GM23338 (cell line): ENCODE measurements around the gene KLK13. TPM values are rescaled to one million over a fixed set of nuclear protein-coding genes. Genes with fewer than 3 reads are reported as not detected.

Source experiments
- ATAC-seq: fragments of 200-7000 bp; cut with Tn5 transposase; 3 replicates; pipeline ENCODE4 v1.9.1; 2020
- DNase-seq: peaks from one replicate; pipeline ENCODE4 v3.0.0-alpha.2; 2015; ENCODE audit warnings: low spot score
- H2AFZ ChIP-seq: fragments of 200-600 bp; sonication (generic); 2 replicates; pipeline ENCODE4 v1.8.0; 2016; ENCODE audit warnings: antibody characterized with exemption, mild to moderate bottlenecking, moderate library complexity
- H3F3A ChIP-seq: fragments of 200-600 bp; sonication (generic); replicated peaks from 2 replicates; pipeline ENCODE4 v1.8.0; 2017; ENCODE audit warnings: antibody characterized with exemption, mixed run types, low read depth
- H3K27ac ChIP-seq: fragments of 200-600 bp; sonication (generic); 2 replicates; pipeline ENCODE4 v1.6.1; 2016; ENCODE audit warnings: low read depth
- H3K27me3 ChIP-seq: fragments of 200-600 bp; sonication (generic); 2 replicates; pipeline ENCODE4 v1.8.0; 2016; ENCODE audit warnings: mild to moderate bottlenecking, mixed run types, moderate library complexity; ENCODE audit not compliant: insufficient read depth
- H3K36me3 ChIP-seq: fragments of 200-600 bp; sonication (generic); 2 replicates; pipeline ENCODE4 v1.8.0; 2016; ENCODE audit warnings: mild to moderate bottlenecking; ENCODE audit not compliant: insufficient read depth
- H3K4me1 ChIP-seq: fragments of 200-600 bp; sonication (generic); 2 replicates; pipeline ENCODE4 v1.8.0; 2016; ENCODE audit warnings: mild to moderate bottlenecking, moderate library complexity; ENCODE audit not compliant: insufficient read depth
- H3K4me2 ChIP-seq: fragments of 200-600 bp; sonication (generic); 2 replicates; pipeline ENCODE4 v1.7.1; 2017; ENCODE audit warnings: mixed run types
- H3K4me3 ChIP-seq: fragments of 200-600 bp; sonication (generic); 2 replicates; pipeline ENCODE4 v1.6.1; 2016; ENCODE audit warnings: mixed run types
- H3K79me2 ChIP-seq: fragments of 200-600 bp; sonication (generic); replicated peaks from 2 replicates; pipeline ENCODE4 v1.8.0; 2017; ENCODE audit warnings: mild to moderate bottlenecking; ENCODE audit not compliant: insufficient read depth
- H3K9me2 ChIP-seq: fragments of 200-600 bp; sonication (generic); 2 replicates; pipeline ENCODE4 v1.8.0; 2017; ENCODE audit not compliant: insufficient read depth
- H4K20me1 ChIP-seq: fragments of 200-600 bp; sonication (generic); replicated peaks from 2 replicates; pipeline ENCODE4 v1.8.0; 2017; ENCODE audit warnings: mild to moderate bottlenecking; ENCODE audit not compliant: insufficient read depth
- H3K27ac Mint-ChIP-seq: 2 replicates; pipeline ENCODE4 v1.8.0; 2020; ENCODE audit warnings: inconsistent platforms, mild to moderate bottlenecking, moderate library complexity, mixed read lengths
- H3K27me3 Mint-ChIP-seq: 3 replicates; pipeline ENCODE4 v1.8.0; 2022; ENCODE audit warnings: low read depth, mild to moderate bottlenecking, moderate library complexity, mixed read lengths, inconsistent platforms; ENCODE audit not compliant: insufficient read depth, poor library complexity
- H3K36me3 Mint-ChIP-seq: 3 replicates; pipeline ENCODE4 v1.8.0; 2021; ENCODE audit warnings: low read depth, mild to moderate bottlenecking, inconsistent platforms, moderate library complexity, mixed read lengths
- H3K4me1 Mint-ChIP-seq: 3 replicates; pipeline ENCODE4 v1.8.0; 2020; ENCODE audit warnings: mild to moderate bottlenecking, inconsistent platforms, mixed read lengths
- H3K4me3 Mint-ChIP-seq: 3 replicates; pipeline ENCODE4 v1.8.0; 2021; ENCODE audit warnings: moderate library complexity, mild to moderate bottlenecking, inconsistent platforms, mixed read lengths
- H3K9me3 Mint-ChIP-seq: 3 replicates; pipeline ENCODE4 v1.8.0; 2020; ENCODE audit warnings: moderate library complexity, mild to moderate bottlenecking, inconsistent platforms, mixed read lengths
- CREB1 ChIP-seq: fragments of 250-450 bp; sonication (Bioruptor Pico); IDR thresholded peaks from 2 replicates; pipeline ENCODE4 v1.5.0; 2020; ENCODE audit warnings: low read depth, mild to moderate bottlenecking, moderate library complexity
- CTCF ChIP-seq, 2 experiments: fragments of 200-600 bp in 1 of 2; sonication (generic) in 1 of 2; conservative IDR thresholded peaks; 2 replicates each; pipeline versions ENCODE4 v1.5.1 to v1.6.1; 2016 to 2017; ENCODE audit warnings: antibody characterized with exemption in 2 of 2, low read depth in 2 of 2, mild to moderate bottlenecking in 2 of 2, moderate library complexity in 1 of 2
- EZH2 ChIP-seq: fragments of 200-600 bp; sonication (generic); IDR thresholded peaks from one replicate; pipeline ENCODE4 v1.8.0; 2017; ENCODE audit warnings: antibody characterized with exemption, mild to moderate bottlenecking, low read depth; ENCODE audit not compliant: unreplicated experiment
- EZH2phosphoT487 ChIP-seq: fragments of 200-600 bp; sonication (generic); IDR thresholded peaks from one replicate; pipeline ENCODE4 v1.8.1; 2018; ENCODE audit warnings: antibody characterized with exemption; ENCODE audit not compliant: unreplicated experiment
- JUNB ChIP-seq: IDR thresholded peaks from one replicate; pipeline ENCODE4 v1.6.1; 2016; ENCODE audit warnings: antibody characterized with exemption; ENCODE audit not compliant: unreplicated experiment
- NANOG ChIP-seq: IDR thresholded peaks from 2 replicates; pipeline ENCODE4 v1.6.1; 2016; ENCODE audit warnings: antibody characterized with exemption, borderline replicate concordance
- POLR2AphosphoS5 ChIP-seq: IDR thresholded peaks from 2 replicates; pipeline ENCODE4 v1.6.1; 2016; ENCODE audit warnings: antibody characterized with exemption, low read depth
- STAT1 ChIP-seq: IDR thresholded peaks from one replicate; pipeline ENCODE4 v1.6.1; 2016; ENCODE audit warnings: antibody characterized with exemption; ENCODE audit not compliant: unreplicated experiment
- ZNF114 ChIP-seq: fragments of 250-450 bp; sonication (Bioruptor Pico); IDR thresholded peaks from 2 replicates; pipeline ENCODE4 v1.5.0; 2020; ENCODE audit warnings: mild to moderate bottlenecking, moderate library complexity
- ZNF331 ChIP-seq: fragments of 250-450 bp; sonication (Bioruptor Pico); IDR thresholded peaks from 2 replicates; pipeline ENCODE4 v1.5.0; 2020; ENCODE audit warnings: low read depth, mild to moderate bottlenecking, moderate library complexity
- polyA plus RNA-seq: library from polyadenylated mRNA; unstranded; fragments of >200 nt; fragmentation: Nextera tagmentation; extraction: Ambion mirVana; gene quantifications from 2 replicates; pipeline ENCODE4 v1.2.1, GENCODE V29; 2016
- total RNA-seq: library from RNA; depleted of rRNA; stranded (reverse); fragments of >200 nt; shearing (Covaris generic); gene quantifications from 2 replicates; pipeline ENCODE4 v1.2.3, GENCODE V29; 2014
- TF ChIP-seq, protein P1 (sequence below): fragments of 250-450 bp; sonication (Bioruptor Pico); IDR thresholded peaks from 2 replicates; pipeline ENCODE4 v1.5.0; 2020; ENCODE audit warnings: mild to moderate bottlenecking, moderate library complexity
- TF ChIP-seq, protein P2 (sequence below): IDR thresholded peaks from one replicate; pipeline ENCODE4 v1.6.1; 2018; ENCODE audit warnings: antibody characterized with exemption; ENCODE audit not compliant: unreplicated experiment
- TF ChIP-seq, protein P3 (sequence below): IDR thresholded peaks from 2 replicates; pipeline ENCODE4 v1.6.1; 2016; ENCODE audit warnings: antibody characterized with exemption

Gene KLK13
- total and polyA plus RNA-seq, 2 experiments from 2014 or later = 4.5 to 5.7 TPM

DNA sequence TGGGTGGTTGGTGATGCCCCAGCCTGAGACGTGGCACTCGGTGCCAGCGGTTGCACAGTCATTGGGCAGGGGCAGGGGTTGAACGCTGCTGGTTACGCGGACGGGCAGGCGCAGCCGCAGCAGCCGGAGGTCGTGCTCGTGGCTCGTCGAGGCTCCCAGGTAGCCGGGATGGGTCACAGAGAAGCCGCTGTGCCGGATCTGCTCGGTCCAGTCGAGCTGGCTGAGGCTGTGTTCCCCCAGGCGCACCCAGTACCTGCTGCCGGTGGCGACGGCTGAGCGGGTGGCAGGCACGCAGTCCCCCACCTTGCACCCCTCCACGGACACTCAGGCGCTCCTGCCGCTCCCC, 33.0 kb downstream of the KLK13 start:
- no peak overlapping the region for H2AFZ ChIP-seq
- Mint-ChIP-seq H3K4me3 (no peak overlapping the region), H3K4me1 (peaks cover 31% of the 10 kb centered on the region), H3K27ac (no peak overlapping the region), H3K27me3 (peaks cover 16% of the 10 kb centered on the region), H3K9me3 (no peaks in the 10 kb centered on the region; the same call in 2 of the 3 replicates), H3K36me3 (peaks cover under 1% of the 10 kb centered on the region; the same call in 1 of the 3 replicates)
- TF ChIP-seq, protein P1, sequence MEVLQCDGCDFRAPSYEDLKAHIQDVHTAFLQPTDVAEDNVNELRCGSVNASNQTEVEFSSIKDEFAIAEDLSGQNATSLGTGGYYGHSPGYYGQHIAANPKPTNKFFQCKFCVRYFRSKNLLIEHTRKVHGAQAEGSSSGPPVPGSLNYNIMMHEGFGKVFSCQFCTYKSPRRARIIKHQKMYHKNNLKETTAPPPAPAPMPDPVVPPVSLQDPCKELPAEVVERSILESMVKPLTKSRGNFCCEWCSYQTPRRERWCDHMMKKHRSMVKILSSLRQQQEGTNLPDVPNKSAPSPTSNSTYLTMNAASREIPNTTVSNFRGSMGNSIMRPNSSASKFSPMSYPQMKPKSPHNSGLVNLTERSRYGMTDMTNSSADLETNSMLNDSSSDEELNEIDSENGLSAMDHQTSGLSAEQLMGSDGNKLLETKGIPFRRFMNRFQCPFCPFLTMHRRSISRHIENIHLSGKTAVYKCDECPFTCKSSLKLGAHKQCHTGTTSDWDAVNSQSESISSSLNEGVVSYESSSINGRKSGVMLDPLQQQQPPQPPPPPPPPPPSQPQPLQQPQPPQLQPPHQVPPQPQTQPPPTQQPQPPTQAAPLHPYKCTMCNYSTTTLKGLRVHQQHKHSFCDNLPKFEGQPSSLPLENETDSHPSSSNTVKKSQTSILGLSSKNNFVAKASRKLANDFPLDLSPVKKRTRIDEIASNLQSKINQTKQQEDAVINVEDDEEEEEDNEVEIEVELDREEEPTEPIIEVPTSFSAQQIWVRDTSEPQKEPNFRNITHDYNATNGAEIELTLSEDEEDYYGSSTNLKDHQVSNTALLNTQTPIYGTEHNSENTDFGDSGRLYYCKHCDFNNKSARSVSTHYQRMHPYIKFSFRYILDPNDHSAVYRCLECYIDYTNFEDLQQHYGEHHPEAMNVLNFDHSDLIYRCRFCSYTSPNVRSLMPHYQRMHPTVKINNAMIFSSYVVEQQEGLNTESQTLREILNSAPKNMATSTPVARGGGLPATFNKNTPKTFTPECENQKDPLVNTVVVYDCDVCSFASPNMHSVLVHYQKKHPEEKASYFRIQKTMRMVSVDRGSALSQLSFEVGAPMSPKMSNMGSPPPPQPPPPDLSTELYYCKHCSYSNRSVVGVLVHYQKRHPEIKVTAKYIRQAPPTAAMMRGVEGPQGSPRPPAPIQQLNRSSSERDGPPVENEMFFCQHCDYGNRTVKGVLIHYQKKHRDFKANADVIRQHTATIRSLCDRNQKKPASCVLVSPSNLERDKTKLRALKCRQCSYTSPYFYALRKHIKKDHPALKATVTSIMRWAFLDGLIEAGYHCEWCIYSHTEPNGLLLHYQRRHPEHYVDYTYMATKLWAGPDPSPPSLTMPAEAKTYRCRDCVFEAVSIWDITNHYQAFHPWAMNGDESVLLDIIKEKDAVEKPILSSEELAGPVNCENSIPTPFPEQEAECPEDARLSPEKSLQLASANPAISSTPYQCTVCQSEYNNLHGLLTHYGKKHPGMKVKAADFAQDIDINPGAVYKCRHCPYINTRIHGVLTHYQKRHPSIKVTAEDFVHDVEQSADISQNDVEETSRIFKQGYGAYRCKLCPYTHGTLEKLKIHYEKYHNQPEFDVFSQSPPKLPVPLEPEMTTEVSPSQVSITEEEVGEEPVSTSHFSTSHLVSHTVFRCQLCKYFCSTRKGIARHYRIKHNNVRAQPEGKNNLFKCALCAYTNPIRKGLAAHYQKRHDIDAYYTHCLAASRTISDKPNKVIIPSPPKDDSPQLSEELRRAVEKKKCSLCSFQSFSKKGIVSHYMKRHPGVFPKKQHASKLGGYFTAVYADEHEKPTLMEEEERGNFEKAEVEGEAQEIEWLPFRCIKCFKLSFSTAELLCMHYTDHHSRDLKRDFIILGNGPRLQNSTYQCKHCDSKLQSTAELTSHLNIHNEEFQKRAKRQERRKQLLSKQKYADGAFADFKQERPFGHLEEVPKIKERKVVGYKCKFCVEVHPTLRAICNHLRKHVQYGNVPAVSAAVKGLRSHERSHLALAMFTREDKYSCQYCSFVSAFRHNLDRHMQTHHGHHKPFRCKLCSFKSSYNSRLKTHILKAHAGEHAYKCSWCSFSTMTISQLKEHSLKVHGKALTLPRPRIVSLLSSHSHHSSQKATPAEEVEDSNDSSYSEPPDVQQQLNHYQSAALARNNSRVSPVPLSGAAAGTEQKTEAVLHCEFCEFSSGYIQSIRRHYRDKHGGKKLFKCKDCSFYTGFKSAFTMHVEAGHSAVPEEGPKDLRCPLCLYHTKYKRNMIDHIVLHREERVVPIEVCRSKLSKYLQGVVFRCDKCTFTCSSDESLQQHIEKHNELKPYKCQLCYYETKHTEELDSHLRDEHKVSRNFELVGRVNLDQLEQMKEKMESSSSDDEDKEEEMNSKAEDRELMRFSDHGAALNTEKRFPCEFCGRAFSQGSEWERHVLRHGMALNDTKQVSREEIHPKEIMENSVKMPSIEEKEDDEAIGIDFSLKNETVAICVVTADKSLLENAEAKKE = no peak
- TF ChIP-seq EZH2phosphoT487 (no peak), STAT1 (no peak), NANOG (no peak), POLR2AphosphoS5 (no peak), EZH2 (no peak), CTCF (conservative IDR thresholded peaks at IDR 0.05; ENCODE audit: low read depth in 2 of 2) (no peak), ZNF331 (CRISPR knock-in tag) (no peak), ZNF114 (CRISPR knock-in tag) (no peak), CREB1 (CRISPR knock-in tag) (no peak), JUNB (no peak)
- TF ChIP-seq, protein P2, sequence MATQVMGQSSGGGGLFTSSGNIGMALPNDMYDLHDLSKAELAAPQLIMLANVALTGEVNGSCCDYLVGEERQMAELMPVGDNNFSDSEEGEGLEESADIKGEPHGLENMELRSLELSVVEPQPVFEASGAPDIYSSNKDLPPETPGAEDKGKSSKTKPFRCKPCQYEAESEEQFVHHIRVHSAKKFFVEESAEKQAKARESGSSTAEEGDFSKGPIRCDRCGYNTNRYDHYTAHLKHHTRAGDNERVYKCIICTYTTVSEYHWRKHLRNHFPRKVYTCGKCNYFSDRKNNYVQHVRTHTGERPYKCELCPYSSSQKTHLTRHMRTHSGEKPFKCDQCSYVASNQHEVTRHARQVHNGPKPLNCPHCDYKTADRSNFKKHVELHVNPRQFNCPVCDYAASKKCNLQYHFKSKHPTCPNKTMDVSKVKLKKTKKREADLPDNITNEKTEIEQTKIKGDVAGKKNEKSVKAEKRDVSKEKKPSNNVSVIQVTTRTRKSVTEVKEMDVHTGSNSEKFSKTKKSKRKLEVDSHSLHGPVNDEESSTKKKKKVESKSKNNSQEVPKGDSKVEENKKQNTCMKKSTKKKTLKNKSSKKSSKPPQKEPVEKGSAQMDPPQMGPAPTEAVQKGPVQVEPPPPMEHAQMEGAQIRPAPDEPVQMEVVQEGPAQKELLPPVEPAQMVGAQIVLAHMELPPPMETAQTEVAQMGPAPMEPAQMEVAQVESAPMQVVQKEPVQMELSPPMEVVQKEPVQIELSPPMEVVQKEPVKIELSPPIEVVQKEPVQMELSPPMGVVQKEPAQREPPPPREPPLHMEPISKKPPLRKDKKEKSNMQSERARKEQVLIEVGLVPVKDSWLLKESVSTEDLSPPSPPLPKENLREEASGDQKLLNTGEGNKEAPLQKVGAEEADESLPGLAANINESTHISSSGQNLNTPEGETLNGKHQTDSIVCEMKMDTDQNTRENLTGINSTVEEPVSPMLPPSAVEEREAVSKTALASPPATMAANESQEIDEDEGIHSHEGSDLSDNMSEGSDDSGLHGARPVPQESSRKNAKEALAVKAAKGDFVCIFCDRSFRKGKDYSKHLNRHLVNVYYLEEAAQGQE = no peak
- TF ChIP-seq, protein P3, sequence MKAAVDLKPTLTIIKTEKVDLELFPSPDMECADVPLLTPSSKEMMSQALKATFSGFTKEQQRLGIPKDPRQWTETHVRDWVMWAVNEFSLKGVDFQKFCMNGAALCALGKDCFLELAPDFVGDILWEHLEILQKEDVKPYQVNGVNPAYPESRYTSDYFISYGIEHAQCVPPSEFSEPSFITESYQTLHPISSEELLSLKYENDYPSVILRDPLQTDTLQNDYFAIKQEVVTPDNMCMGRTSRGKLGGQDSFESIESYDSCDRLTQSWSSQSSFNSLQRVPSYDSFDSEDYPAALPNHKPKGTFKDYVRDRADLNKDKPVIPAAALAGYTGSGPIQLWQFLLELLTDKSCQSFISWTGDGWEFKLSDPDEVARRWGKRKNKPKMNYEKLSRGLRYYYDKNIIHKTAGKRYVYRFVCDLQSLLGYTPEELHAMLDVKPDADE = no peak
- H3K36me3 ChIP-seq = no peaks in the 10 kb centered on the region
- H3F3A ChIP-seq = no peaks in the 10 kb centered on the region
- no peak overlapping the region for H3K27ac ChIP-seq
- H3K9me2 ChIP-seq = peaks cover 7% of the 10 kb centered on the region; the same call in 1 of the 2 replicates
- no peak overlapping the region for H3K4me3 ChIP-seq
- H3K27me3 ChIP-seq = no peaks in the 10 kb centered on the region
- no peak for DNase-seq
- peaks cover 8% of the 10 kb centered on the region for H3K4me1 ChIP-seq
- H4K20me1 ChIP-seq = no peaks in the 10 kb centered on the region
- no peak for ATAC-seq
- no peaks in the 10 kb centered on the region for H3K79me2 ChIP-seq
- H3K4me2 ChIP-seq = no peak overlapping the region
